HG02571 (cell line): ENCODE measurements around the gene DCLRE1B.

Source experiments
- ATAC-seq: cut with Tn5 transposase; IDR thresholded peaks from one replicate; pipeline ENCODE4 v1.9.1; 2021; ENCODE audit warnings: mild to moderate bottlenecking, moderate library complexity; ENCODE audit not compliant: unreplicated experiment

DCLRE1B gene

DNA sequence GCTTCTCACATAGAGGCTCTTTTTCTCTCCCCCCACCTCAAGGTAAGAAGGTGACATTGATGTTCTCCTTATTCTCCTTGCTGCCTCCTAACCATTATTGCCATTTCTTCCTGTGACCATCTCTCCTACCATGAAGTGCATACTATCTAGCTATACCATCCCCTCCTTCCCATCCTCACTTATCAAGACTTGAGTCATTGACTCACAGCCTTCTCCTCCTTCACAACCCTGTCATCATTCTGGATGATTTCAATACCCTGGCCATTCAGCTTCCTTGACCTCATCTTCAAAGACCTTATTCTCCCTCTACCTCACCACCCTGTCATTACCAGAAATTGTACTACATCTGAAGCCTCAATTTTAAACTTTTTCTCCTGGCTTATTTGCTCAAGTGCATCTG lies 13.1 kb downstream of the DCLRE1B start:
- no peak for ATAC-seq

- no peak for ATAC-seq
Observed at GRCh38 chr1:113922957-113923356, 17.8 kb downstream of the DCLRE1B start.

- no peak for ATAC-seq
Observed at GRCh38 chr1:113924473-113924872, 19.3 kb downstream of the DCLRE1B start.

DNA sequence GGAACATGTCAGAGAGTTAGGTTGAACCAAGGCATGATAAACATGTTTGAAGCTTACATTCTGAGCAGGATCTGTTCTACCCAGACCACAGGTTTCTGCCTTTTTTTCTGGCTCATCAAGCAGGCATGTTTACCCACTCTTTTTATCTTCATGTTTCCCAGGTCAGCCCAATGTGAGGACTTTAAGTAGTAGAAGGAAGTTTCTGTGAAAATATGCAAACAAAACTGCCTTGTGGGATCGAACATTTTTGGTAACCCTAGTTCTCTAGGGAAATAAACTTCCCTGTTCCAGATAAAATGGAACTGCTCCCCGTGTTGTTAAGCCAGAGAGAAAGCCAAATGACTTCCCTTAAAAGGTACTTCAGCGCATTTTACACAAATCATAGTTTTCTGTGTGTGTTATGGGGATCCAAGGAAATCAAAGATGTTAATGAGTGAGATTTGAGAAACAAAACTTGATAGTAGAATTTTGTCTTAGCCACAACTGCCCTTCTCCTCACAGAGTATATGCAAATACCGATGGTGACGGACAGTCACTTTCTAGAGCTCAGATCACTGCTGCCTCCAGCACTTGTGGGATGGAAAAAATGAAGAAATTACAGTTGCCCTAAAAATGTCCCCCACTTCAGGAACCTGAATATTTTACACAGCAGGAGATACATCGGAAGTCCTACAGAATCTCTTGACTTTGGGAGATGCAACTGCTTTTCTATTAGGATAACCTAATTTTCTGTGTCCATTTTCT lies 23.2 kb downstream of the DCLRE1B start:
- ATAC-seq, result peak; percentile 29

DNA sequence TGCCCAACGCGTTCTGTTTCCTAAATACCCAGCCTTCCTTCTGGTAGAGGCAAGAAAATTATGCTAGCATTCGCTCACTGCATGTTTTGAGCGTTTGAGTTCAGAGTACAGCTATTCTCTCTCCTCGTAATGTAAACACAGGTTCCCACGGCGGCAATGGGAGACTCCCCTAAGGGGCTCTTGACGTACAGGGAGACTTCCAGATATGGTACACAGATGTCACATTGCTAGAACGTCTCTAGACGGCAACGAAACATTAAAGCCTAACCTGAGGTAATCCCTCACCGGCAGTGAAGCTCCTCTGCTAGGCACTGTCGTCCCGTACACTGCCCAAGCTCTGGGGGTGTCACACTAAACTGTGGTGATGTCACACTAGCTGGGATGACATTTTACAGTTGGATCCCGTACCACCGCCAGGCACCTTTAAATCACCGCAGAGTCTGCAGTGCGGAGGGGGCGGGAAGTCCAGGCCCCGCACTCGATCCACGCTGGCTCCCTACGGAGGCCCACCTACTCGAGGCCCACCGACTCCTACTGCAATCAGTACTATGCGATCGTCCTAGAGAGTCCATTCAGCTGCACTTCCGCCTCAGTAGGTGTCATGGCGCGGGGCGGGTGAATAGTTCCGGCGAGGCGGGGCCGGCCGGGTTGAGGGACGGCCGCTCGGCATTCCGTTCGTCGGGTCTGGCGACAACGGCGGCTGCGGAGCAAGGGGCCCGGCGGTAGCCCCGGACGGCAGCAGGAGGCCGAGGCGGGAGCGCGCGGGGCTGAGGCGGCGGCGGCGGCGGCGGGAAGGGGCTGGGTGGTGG lies 24.0 kb downstream of the DCLRE1B start, which contains the start of gene HIPK1:
TSS of gene HIPK1 (plus strand) at position 384 of the 809 bp plus-strand sequence.
- peak; percentile 73 for ATAC-seq

GRCh38 chr1:113929750-113930498 lies 24.8 kb downstream of the DCLRE1B start:
- ATAC-seq, result peak; percentile 28

DNA sequence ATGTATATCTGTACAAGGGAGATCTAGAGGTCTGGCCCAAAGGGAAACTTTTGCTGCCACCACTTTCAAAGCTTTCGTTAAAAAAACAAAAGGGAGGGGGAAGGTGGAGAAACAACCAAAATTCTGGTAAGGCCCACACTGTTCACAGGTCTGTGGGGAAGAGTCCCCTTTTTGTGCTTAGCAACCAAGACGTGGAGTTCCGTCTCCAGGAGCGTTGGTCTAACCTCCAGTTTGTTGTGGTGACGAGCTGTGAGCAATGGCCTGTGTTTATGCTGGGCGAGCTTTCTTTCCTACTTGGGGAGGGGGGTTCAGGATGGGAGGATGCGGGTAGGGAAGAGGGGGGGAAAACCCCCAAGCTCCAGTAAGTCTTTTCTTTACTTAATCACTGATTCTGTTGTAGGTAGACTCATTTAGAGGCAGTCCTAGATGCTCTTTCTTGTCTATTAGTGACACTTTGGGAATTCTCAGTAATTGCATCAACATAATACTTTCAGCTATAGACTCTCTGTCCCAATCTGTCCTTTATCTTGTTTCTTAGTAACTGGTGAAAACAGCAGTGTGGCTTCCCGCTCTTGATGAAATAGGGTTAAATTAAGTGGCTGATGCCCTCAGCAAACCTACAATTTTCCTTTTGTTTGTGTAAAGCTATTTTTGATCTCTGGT lies 25.5 kb downstream of the DCLRE1B start:
- peak; percentile 27 for ATAC-seq

- ATAC-seq, result no peak
Observed at GRCh38 chr1:113931451-113931851, 26.3 kb downstream of the DCLRE1B start.

DNA sequence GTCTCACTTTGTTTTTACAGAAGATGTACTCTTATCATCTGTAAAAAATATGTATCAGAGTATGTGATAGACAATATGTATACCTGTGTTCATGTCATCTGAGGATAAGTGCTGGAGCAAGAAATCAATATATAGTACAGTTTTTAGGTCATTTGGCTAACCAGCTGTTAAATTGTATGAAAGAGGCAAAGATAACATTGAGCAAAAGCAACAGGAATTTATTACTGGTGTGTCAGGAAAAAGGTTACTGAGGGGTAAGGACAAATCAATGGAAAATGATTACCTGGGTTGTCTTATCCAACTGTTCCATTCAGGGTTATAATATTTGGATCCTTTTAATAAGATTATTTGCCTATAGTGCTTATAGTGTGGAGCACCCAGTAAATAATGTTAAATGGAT lies 28.9 kb downstream of the DCLRE1B start:
- ATAC-seq, result no peak

- no peak for ATAC-seq
Observed at GRCh38 chr1:113934511-113935055, 29.5 kb downstream of the DCLRE1B start.

DNA sequence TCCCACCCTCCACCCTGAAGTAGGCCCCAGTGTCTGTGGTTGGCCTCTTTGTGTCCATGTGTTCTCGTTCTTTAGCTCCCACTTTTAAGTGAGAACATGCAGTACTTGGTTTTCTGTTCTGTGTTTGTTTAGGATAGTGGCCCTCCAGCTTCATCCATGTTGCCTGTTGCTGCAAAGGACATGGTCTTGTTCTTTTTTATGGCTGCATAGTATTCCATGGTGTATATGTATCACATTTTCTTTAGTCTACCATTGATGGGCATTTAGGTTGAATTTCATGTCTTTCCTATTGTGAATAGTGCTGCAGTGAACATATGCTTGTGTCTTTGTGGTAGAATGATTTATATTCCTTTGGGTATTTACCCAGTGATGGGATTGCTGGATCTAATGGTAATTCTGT lies 30.1 kb downstream of the DCLRE1B start:
- ATAC-seq, result no peak

- no peak for ATAC-seq
Observed at GRCh38 chr1:113935970-113936369, 30.8 kb downstream of the DCLRE1B start.

- ATAC-seq, result no peak
Observed at GRCh38 chr1:113937146-113937545, 32.0 kb downstream of the DCLRE1B start.

GRCh38 chr1:113938192-113938591 lies 33.1 kb downstream of the DCLRE1B start:
- ATAC-seq, result no peak

DNA sequence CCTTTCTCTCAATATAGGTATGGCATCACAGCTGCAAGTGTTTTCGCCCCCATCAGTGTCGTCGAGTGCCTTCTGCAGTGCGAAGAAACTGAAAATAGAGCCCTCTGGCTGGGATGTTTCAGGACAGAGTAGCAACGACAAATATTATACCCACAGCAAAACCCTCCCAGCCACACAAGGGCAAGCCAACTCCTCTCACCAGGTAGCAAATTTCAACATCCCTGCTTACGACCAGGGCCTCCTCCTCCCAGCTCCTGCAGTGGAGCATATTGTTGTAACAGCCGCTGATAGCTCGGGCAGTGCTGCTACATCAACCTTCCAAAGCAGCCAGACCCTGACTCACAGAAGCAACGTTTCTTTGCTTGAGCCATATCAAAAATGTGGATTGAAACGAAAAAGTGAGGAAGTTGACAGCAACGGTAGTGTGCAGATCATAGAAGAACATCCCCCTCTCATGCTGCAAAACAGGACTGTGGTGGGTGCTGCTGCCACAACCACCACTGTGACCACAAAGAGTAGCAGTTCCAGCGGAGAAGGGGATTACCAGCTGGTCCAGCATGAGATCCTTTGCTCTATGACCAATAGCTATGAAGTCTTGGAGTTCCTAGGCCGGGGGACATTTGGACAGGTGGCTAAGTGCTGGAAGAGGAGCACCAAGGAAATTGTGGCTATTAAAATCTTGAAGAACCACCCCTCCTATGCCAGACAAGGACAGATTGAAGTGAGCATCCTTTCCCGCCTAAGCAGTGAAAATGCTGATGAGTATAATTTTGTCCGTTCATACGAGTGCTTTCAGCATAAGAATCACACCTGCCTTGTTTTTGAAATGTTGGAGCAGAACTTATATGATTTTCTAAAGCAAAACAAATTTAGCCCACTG lies 35.5 kb downstream of the DCLRE1B start:
- no peak for ATAC-seq

GRCh38 chr1:113941245-113941559 lies 36.1 kb downstream of the DCLRE1B start:
- ATAC-seq, result no peak

DNA sequence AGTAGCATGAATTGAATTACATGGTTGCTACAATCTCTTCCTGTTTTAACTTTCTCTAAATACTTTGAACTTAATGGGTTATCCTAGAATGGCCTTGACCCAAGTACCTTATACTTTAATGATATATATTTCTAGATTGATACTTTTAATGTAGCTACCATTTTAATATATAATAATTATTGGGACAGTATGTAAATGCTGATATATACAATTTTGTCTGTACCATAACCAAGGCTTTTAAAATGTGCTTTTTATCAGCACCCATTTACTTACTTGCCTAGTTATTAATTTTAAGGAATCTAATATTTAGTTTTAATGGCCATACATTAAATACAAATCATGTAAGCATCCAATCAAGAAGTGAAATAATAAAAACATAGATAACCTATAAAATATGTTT lies 37.4 kb downstream of the DCLRE1B start:
- ATAC-seq, result no peak

DNA sequence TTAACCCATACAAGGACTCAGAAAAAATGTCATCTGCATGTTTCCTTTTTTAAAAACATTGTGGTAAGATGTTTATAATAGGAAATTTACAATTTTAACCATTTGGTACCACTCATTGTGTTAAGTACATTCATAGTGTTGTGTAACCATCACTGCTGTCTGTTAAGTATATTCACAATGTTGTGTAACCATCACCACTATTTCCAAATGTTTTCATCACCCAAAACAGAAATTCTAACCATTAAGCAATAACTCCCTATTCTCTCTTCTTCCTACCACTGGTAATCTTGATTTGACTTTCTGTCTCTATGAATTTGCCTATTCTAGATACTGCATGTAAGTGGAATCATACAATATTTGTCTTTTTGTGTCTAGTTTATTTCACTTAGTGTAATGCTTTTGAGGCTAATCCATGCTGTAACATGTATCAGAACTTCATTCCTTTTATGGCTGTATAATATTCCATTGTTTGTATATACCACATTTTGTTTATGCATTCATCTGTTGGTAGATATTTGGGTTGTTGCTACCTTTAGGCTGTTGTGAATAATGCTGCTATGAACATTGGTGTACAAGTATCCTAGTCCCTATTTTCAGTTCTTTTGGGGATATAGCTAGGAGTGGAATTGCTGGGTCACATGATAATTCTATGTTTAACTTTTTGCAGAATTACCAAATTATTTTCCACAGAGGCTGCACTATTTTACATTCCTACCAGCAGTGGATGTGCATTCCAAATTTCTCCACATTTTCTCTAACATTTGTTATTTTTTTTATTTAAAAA lies 38.1 kb downstream of the DCLRE1B start:
- ATAC-seq, result no peak

GRCh38 chr1:113945329-113945728 lies 40.2 kb downstream of the DCLRE1B start:
- no peak for ATAC-seq
